NK-92 (cell line): ENCODE results near the gene ACOT4.
"Not testable (repeated sequence)": the region's sequence is repeated elsewhere in the genome, so short reads cannot be mapped to it uniquely, and the experiment has no call there.

Experiments used
- DNase-seq: peaks from one replicate; lab custom pipeline; 2025; ENCODE audit not compliant: unreplicated experiment; lab: John Stamatoyannopoulos, UW

The ACOT4 gene

GRCh38 chr14:73630009-73630780 is 38.5 kb downstream of the ACOT4 start:
- no peak for DNase-seq

- DNase-seq: no peak
These were observed 41.7 kb downstream of the ACOT4 start for GRCh38 chr14:73633116-73634010.

- no peak for DNase-seq
These were observed 42.5 kb downstream of the ACOT4 start for GRCh38 chr14:73634011-73634833.

- DNase-seq: not testable (repeated sequence)
These were observed 44.7 kb downstream of the ACOT4 start for GRCh38 chr14:73636355-73636754.

- no peak for DNase-seq
These were observed 46.2 kb downstream of the ACOT4 start for GRCh38 chr14:73637830-73638229.

GRCh38 chr14:73640796-73641365 is 49.2 kb downstream of the ACOT4 start:
- DNase-seq: no peak

GRCh38 chr14:73644531-73645247 is 53.0 kb downstream of the ACOT4 start, which contains the start of gene DNAL1:
TSS of gene DNAL1 (plus strand) at chr14:73644986. CDS start at chr14:73645040, 54 bp downstream.
- peak; percentile 43 for DNase-seq

GRCh38 chr14:73645248-73645610 is 53.6 kb downstream of the ACOT4 start:
- no peak for DNase-seq
